ENCODE measurements around the gene SHANK1.

GRCh38 chr19:50711805-50712204, 7.8 kb downstream of the SHANK1 start:
- no peak for TF ChIP-seq POLR2AphosphoS5 (IDR thresholded peaks at IDR 0.05)
- no peak for TF ChIP-seq POLR2A (IDR thresholded peaks at IDR 0.05)
- TF ChIP-seq CTCF (IDR thresholded peaks at IDR 0.05), result no peak
